ENCODE results near the gene ZP2. TPM values are rescaled to one million over a fixed set of nuclear protein-coding genes. Genes with fewer than 3 reads are reported as not detected.

Gene ZP2
- total RNA-seq, 4 donors from 2014 or later, result 0.27 TPM; not detected in 3

DNA sequence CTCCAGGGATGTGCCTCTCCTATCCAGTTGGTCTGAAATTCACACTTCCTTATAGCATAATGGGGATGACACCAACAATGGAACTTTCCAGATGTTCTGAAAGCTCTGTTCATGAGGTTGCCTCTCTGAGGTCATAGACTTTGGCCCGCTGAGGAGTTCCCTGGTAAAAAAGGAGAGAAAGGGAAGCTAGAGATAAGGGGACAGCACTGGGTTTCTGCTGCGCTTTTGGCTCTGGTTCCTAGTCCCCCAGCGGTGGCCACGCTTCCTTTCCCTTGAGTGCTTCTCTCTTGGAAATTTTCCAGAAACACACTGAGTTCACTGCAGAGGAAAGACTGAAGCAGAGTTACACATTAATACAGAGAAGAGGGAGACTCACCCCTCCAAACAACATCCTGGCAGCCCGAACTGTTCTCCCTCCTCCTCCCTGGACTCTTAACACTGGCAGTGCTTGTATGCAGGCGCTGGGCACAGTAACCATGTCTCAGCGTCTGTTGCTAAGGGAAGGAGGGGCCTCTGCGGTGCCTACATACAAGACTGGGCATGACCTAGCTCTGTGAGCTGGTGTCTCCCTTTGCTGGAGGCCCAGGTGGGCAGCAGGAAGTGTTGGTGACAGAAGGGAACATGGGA lies 60.9 kb downstream of the ZP2 start, which contains the start of gene DNAH3:
Gene DNAH3 (minus strand): TSS at position 472 of the 627 bp plus-strand sequence. CDS start 527 bp downstream, outside the sequence.
- no peak within 1 kb of the TSS for H3K27ac ChIP-seq
- DNase-seq, result peak; percentile 23
- H3K27me3 ChIP-seq, result no peaks in the 10 kb centered on the region
- WGBS, 2 donors (ENCODE audit: low coverage in 1 of 2), result 12 to 20% methylated on average over 1 to 8 of the region's 8 CpGs
- no peaks in the 10 kb centered on the region for H3K36me3 ChIP-seq
- intact Hi-C loops (cut with DNase I; ENCODE audit: low total_unique reads) (no loop called here), in situ Hi-C loops (cut with MboI; ENCODE audit: low pct_ligation_motif_present in 1 of 4, low pct_unique_long_range_greater_than_20kb in 1 of 4, low sequenced_read_pairs in 3 of 4) (no loop called here)
- TF ChIP-seq POLR2A (IDR thresholded peaks at IDR 0.05), result no peak
- no peak for TF ChIP-seq EP300 (IDR thresholded peaks at IDR 0.05; ENCODE audit: low read depth)
- TF ChIP-seq POLR2AphosphoS5 (IDR thresholded peaks at IDR 0.05), result no peak
- TF ChIP-seq, protein P1, sequence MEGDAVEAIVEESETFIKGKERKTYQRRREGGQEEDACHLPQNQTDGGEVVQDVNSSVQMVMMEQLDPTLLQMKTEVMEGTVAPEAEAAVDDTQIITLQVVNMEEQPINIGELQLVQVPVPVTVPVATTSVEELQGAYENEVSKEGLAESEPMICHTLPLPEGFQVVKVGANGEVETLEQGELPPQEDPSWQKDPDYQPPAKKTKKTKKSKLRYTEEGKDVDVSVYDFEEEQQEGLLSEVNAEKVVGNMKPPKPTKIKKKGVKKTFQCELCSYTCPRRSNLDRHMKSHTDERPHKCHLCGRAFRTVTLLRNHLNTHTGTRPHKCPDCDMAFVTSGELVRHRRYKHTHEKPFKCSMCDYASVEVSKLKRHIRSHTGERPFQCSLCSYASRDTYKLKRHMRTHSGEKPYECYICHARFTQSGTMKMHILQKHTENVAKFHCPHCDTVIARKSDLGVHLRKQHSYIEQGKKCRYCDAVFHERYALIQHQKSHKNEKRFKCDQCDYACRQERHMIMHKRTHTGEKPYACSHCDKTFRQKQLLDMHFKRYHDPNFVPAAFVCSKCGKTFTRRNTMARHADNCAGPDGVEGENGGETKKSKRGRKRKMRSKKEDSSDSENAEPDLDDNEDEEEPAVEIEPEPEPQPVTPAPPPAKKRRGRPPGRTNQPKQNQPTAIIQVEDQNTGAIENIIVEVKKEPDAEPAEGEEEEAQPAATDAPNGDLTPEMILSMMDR (IDR thresholded peaks at IDR 0.05), result no peak
- no peak within 1 kb of the TSS for H3K4me3 ChIP-seq
- H3K4me1 ChIP-seq, result peaks cover 0 to 8% (median 6%) of the 10 kb centered on the region in 4 donors
- H3K9me3 ChIP-seq, result no peaks in the 10 kb centered on the region

Other genes starting within 250 kb of the ZP2 start
- 10 to 100 TPM in 1 of 4 donors, 1 to 10 TPM in 3; 1.1 to 28.7 (median 5.5) TPM for gene DNAH3, start 60.7 kb downstream of the ZP2 start, total RNA-seq
- 10 to 100 TPM; 23.6 to 71.0 (median 59.3) TPM for gene LDAF1, start 52.9 kb downstream of the ZP2 start, total RNA-seq
- 10 to 100 TPM; 27.7 to 70.2 (median 41.4) TPM for gene ANKS4B, start 22.1 kb upstream of the ZP2 start, total RNA-seq
- 10 to 100 TPM in 2 of 4 donors, 1 to 10 TPM in 1, not detected in 1; 5.6 to 23.1 (median 18.3) TPM for gene CRYM, start 66.7 kb upstream of the ZP2 start, total RNA-seq

Data from transverse colon (tissue), 4 donors.